NCI-H128 (cell line): Measurements from ENCODE around the gene RDH5.
A peak's percentile ranks its signal among the peaks of the same experiment; 100 is the strongest.

Experiments used
- DNase-seq: peaks from one replicate; lab custom pipeline; 2025; ENCODE audit not compliant: unreplicated experiment; lab: John Stamatoyannopoulos, UW

The RDH5 gene

GRCh38 chr12:55711786-55712553, 8.2 kb upstream of the RDH5 start:
- no peak for DNase-seq

GRCh38 chr12:55712700-55713415, 7.3 kb upstream of the RDH5 start:
- no peak for DNase-seq

- DNase-seq, result no peak
Observed at GRCh38 chr12:55713721-55714120, 6.5 kb upstream of the RDH5 start.

- DNase-seq, result no peak
Observed at GRCh38 chr12:55715169-55715764, 4.9 kb upstream of the RDH5 start.

- DNase-seq, result peak; percentile 90
Observed at GRCh38 chr12:55715833-55716581, 4.2 kb upstream of the RDH5 start, which contains the start of gene BLOC1S1. BLOC1S1 (plus strand) TSS chr12:55716046; CDS start chr12:55716052, 6 bp downstream.

GRCh38 chr12:55716582-55716957, 3.6 kb upstream of the RDH5 start:
- no peak for DNase-seq

GRCh38 chr12:55717011-55718007, 2.9 kb upstream of the RDH5 start:
- no peak for DNase-seq

- DNase-seq, result no peak
Observed at GRCh38 chr12:55718015-55718414, 2.2 kb upstream of the RDH5 start.

GRCh38 chr12:55718624-55719275, 1.4 kb upstream of the RDH5 start:
- DNase-seq, result no peak

- no peak for DNase-seq
Observed at GRCh38 chr12:55719371-55719770, 822 bp upstream of the RDH5 start.

GRCh38 chr12:55720894-55721444, 776 bp downstream of the RDH5 start:
- DNase-seq, result no peak

GRCh38 chr12:55721601-55722213, 1.5 kb downstream of the RDH5 start:
- no peak for DNase-seq

- DNase-seq, result no peak
Observed at GRCh38 chr12:55722948-55723347, 2.8 kb downstream of the RDH5 start.

GRCh38 chr12:55723516-55724225, 3.5 kb downstream of the RDH5 start:
- no peak for DNase-seq

- DNase-seq, result no peak
Observed at GRCh38 chr12:55724226-55724939, 4.2 kb downstream of the RDH5 start.

GRCh38 chr12:55724940-55725309, 4.7 kb downstream of the RDH5 start:
- no peak for DNase-seq

GRCh38 chr12:55725556-55725955, 5.4 kb downstream of the RDH5 start:
- no peak for DNase-seq

- DNase-seq, result no peak
Observed at GRCh38 chr12:55726971-55727370, 6.8 kb downstream of the RDH5 start.
